GM12873 (cell line): ENCODE results near the gene MATK.

Experiments used
- TF ChIP-seq, protein P1 (sequence below): IDR thresholded peaks from 2 replicates; pipeline ENCODE4 v1.5.1; 2012; ENCODE audit warnings: low read depth, mild to moderate bottlenecking, moderate library complexity, low read length, control low read depth; ENCODE audit not compliant: insufficient read depth; ENCODE audit errors: missing control alignments

The MATK gene

DNA sequence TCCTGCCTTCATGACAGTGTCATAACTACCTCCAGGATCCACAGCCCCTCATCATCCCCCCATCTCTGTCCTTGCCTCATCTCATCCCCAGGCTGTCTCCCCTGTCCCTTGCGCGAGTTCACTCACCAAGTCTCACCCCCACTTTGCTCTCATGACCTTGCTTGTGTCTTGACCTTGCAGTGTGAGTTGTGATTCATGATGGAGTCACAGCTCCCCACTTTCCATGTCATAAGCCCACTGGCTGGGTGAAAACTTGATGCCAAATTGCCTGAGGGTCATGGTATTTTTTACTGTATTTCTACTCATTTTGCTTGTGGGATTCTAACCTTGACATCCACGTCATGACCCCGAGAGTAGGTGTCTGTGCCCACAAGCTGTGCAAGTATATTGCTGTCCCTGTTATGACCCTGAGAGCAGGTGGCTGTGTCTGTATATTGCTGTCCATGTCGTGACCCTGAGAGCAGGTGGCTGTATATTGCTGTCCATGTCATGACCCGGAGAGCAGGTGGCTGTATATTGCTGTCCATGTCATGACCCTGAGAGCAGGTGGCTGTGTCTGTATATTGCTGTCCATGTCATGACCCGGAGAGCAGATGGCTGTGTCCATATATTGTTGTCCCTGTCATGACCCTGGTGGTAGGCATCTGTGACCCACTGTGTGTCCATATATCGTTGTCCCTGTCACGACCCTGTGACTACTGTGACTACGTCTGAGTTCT, 48.5 kb downstream of the MATK start:
- TF ChIP-seq, protein P1, sequence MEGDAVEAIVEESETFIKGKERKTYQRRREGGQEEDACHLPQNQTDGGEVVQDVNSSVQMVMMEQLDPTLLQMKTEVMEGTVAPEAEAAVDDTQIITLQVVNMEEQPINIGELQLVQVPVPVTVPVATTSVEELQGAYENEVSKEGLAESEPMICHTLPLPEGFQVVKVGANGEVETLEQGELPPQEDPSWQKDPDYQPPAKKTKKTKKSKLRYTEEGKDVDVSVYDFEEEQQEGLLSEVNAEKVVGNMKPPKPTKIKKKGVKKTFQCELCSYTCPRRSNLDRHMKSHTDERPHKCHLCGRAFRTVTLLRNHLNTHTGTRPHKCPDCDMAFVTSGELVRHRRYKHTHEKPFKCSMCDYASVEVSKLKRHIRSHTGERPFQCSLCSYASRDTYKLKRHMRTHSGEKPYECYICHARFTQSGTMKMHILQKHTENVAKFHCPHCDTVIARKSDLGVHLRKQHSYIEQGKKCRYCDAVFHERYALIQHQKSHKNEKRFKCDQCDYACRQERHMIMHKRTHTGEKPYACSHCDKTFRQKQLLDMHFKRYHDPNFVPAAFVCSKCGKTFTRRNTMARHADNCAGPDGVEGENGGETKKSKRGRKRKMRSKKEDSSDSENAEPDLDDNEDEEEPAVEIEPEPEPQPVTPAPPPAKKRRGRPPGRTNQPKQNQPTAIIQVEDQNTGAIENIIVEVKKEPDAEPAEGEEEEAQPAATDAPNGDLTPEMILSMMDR: no peak

DNA sequence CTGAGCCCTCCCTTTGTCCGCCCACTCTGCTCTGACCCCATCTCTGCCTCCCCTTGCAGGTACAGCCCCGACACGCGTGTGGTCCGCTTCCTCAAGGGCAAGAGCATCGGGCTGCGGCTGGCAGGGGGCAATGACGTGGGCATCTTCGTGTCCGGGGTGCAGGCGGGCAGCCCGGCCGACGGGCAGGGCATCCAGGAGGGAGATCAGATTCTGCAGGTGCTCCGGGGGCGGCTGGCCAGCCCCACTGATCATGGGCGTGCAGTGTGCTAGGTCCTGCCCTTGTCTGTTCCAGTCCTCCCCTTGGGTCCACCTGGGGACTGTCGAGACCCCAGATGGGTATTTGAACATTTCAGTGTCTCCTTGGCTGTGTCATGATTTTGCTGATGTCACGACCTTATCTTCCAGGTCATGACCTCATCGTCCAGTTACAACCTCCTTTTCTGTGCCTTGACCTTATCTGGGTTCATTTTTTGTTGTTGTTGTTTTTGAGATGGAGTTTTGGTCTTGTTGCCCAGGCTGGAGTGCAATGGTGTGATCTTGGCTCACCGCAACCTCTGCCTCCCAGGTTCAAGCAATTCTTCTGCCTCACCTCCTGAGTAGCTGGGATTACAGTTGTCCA, 50.0 kb downstream of the MATK start:
- TF ChIP-seq, protein P1: no peak

DNA sequence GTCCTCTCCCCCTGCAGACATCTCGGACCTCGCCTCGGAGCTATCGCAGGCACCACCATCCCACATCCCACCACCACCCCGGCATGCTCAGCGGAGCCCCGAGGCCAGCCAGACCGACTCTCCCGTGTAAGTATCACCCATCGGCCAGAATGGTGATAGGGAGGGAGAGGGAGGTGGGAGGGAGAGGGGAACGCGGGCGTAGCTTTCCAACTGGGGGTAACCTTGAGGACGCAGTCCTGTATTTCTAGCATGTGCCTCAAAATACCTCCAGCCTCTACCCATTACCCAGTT, 51.9 kb downstream of the MATK start:
- TF ChIP-seq, protein P1: no peak

DNA sequence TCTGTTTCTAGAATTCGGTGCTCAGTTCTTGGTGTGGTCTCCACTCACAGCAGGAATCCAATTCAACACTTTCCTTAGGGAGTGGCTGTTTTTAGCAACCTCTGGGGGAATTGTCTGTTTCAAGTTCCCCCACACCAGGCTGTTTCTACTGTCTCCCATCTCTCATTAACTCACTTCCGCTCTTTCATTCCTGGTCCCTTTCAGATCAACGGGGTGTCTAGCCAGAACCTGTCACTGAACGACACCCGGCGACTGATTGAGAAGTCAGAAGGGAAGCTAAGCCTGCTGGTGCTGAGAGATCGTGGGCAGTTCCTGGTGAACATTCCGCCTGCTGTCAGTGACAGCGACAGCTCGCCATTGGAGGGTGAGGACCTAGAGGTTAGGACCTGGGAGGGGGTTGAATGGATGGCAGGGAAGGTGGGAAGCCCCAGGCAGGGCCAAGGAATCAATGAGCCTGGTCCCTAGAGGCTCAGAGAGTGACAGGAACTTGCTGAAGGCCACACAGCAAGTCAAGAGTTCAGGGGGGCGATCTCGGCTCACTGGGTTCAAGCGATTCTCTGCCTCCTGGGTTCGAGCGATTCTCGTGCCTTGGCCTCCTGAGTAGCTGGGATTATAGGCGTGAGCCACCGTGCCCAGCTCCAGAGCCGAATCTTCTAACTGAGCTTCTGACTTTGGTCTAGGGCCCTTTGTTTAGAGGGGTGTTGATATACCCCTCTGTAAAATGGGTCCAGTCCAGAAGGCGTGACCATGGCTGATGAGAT, 52.5 kb downstream of the MATK start:
- TF ChIP-seq, protein P1: no peak

DNA sequence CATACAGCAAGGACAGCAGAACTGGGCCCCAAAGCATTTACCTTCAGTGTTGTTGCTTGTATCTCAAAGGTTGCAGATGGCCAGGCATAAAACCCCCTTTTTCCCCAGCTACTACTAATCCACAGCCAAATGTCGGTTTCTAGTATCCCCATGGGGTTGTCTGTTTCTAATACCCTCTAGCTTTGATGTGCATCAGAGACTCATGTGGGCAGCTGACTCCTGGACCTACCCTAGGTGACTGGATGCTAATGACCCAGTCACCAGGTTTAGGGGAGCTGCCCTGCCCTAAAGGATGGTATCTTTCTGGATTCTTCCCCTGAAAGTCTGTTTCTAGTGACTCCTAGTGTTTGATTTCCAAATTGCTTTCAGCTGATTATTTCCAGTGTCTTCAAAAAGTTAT, 54.1 kb downstream of the MATK start:
- TF ChIP-seq, protein P1: no peak

DNA sequence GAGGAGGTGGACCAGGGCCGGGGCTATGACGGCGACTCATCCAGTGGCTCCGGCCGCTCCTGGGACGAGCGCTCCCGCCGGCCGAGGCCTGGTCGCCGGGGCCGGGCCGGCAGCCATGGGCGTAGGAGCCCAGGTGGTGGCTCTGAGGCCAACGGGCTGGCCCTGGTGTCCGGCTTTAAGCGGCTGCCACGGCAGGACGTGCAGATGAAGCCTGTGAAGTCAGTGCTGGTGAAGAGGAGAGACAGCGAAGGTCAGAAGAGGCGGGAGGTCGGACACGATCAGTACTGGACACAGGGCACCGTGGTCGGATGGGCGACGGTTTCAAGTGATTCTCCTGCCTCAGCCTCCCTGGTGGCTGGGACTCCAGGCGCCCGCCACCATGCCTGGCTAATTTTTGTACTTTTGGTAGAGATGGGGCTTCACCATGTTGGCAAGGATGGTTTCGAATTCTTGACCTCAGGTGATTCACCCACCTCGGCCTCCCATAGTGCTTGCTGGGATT, 55.7 kb downstream of the MATK start:
- TF ChIP-seq, protein P1: no peak
